GM19395 (cell line): ENCODE data around the gene RHBDL1.

Experiments used
- ATAC-seq: cut with Tn5 transposase; IDR thresholded peaks from one replicate; pipeline ENCODE4 v1.9.1; 2021; ENCODE audit warnings: mild to moderate bottlenecking, moderate library complexity; ENCODE audit not compliant: unreplicated experiment

Gene RHBDL1

GRCh38 chr16:674968-675883 lies at the start of gene RHBDL1:
Gene RHBDL1 (plus strand): TSS chr16:675671. CDS start chr16:675791, 120 bp downstream.
- no peak for ATAC-seq

DNA sequence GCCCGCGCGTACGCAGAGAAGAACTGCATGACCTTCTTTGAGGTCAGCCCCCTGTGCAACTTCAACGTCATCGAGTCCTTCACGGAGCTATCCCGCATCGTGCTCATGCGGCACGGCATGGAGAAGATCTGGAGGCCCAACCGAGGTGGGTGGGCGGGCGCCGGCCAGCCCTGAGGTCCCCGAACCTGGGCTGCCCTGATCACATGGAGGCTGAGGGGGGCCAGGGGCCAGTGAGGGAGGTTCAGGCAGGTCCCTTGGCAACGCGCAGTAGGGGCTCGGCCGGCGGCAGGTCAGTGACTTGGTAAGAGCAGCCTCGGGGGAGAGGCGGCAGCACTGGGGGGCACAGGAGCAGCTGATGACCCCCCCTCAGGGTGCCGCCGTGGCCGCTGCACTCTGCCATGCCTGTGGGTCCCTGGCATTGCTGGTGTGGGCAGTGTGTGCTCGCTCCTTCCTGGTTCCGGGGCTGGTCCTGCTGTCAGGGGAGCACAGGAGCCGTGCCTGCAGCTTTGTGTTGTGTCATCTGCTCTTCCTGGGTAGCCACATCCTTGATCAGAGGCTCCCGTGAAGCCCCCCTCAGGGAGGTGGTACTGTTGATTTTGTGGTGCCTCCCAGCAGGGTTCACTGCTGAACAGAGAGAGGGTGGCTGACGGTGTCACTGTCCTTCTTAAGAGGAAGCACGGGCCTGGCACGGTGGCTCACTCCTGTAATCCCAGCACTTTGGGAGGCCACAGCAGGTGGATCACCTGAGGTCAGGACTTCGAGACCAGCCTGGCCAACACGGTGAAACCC lies 49.3 kb upstream of the RHBDL1 start:
- no peak for ATAC-seq

- no peak for ATAC-seq
Observed at GRCh38 chr16:626787-627453, 48.6 kb upstream of the RHBDL1 start.

- no peak for ATAC-seq
Observed at GRCh38 chr16:627454-628239, 47.8 kb upstream of the RHBDL1 start.

DNA sequence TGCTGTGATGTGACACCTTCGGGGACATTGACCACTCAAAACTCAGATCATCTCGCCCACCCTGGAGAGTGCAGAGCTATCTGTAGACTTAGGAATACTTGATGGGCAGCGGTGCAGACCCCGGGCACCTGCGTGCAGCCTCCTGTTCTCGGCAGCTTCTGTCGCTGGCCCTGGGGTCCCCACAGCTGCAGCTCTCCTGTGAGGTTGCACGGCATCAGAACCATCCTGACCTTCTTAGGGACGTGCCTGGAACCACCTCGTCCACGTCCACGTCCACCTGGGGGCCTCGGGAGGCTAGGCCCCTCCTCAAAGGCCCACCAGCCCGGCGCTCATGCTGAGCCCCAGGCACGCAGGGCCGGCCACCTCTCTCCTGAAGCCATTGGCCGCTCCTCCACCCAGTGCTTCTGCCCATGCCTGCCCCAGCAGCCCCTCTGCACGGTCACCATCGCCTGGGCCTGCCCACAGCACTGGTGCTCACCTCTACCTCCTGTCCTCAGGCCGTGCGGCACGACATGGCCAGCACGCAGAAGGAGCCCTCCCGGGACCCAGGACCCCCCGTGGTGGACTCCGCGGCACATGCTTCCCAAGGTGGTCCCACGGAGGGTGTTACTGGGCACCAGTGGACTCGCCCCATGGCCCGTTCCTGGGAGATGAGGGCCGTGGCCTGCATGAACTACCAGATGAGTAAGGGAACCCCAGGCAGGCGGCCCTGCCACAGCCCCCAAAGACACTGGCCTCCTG lies 47.0 kb upstream of the RHBDL1 start:
- ATAC-seq: no peak

GRCh38 chr16:629185-629832 lies 46.2 kb upstream of the RHBDL1 start:
- ATAC-seq: no peak

GRCh38 chr16:629833-630248 lies 45.6 kb upstream of the RHBDL1 start:
- ATAC-seq: no peak

DNA sequence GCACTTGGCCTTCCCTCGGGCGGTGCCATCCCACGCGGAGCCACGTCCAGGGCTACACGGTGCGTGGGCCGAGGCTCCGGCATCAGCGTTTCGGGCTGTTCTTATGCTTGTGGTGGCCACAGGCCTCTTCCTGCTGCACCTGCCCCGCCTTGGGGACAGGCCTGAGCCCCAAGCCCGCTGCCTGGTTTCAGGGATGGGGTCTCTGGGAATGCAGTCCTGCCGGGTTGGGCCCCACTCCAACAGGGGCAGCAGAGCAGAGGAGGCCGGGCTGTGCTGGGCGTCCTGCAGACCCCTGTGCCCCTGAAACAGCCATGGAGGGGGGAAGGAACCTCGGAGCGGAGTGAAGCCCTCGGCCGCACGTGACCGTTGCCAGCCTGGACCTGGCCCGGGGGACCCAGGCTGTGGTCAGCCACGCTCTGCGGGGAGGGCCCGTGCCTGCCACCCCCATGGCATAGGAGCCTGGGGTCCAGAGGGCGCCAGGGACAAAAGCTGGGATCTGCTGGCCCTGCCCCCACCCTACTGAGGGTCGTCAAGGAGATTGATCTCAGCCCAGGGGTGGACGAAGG lies 45.1 kb upstream of the RHBDL1 start:
- ATAC-seq: no peak

DNA sequence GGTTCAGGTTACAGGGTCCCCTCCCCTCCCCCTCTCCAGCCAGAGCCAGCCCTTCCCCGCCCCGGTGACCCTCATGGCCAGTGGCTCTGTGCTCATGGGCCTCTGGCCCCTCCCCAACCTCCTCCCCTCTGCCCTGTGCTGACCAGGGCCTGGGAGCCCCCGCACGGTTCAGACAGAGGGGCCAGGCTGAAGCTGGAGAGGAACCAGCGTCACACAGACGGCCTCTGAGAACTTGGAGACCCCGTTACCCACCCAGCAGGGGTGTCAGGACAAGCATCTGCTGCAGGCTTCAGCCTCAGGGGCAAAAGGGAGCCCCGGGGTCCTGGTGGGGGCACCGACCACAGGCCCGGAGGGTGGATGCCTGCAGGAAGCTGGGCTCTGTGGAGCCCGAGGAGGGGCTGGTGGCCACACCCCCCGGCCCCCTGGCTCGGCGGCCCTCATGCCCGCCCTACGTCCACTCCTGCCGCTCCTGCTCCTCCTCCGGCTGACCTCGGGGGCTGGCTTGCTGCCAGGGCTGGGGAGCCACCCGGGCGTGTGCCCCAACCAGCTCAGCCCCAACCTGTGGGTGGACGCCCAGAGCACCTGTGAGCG lies 44.6 kb upstream of the RHBDL1 start, which contains the start of gene WFIKKN1:
Gene WFIKKN1, plus strand, starts transcription at position 171 of the 591 bp plus-strand sequence. Its CDS starts 269 bp downstream, at position 440.
- ATAC-seq: no peak

DNA sequence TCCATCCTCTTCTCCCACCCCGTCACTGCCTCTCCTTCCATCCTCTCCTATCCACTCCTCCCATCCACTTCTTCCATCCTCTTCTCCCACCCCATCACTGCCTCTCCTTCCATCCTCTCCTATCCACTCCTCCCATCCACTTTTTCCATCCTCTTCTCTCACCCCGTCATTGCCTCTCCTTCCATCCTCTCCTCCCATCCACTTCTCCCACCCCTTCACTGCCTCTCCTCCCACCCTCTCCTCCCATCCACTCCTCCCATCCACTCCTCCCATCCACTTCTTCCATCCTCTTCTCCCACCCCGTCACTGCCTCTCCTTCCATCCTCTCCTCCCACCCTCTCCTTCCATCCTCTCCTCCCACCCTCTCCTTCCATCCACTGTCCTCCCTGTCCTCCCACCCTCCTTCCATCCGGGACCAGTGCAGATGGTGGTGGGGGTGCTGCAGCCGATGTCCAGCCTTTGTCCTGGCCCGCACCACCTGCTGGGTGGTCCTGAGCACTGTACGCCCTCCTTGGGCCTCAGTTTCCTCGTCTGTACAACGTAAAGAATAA lies 43.6 kb upstream of the RHBDL1 start:
- ATAC-seq: no peak

- no peak for ATAC-seq
Observed at GRCh38 chr16:632486-633335, 42.8 kb upstream of the RHBDL1 start.

DNA sequence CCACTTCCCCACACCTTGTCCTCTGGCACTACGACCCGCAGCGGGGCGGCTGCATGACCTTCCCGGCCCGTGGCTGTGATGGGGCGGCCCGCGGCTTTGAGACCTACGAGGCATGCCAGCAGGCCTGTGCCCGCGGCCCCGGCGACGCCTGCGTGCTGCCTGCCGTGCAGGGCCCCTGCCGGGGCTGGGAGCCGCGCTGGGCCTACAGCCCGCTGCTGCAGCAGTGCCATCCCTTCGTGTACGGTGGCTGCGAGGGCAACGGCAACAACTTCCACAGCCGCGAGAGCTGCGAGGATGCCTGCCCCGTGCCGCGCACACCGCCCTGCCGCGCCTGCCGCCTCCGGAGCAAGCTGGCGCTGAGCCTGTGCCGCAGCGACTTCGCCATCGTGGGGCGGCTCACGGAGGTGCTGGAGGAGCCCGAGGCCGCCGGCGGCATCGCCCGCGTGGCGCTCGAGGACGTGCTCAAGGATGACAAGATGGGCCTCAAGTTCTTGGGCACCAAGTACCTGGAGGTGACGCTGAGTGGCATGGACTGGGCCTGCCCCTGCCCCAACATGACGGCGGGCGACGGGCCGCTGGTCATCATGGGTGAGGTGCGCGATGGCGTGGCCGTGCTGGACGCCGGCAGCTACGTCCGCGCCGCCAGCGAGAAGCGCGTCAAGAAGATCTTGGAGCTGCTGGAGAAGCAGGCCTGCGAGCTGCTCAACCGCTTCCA lies 42.0 kb upstream of the RHBDL1 start:
- no peak for ATAC-seq

DNA sequence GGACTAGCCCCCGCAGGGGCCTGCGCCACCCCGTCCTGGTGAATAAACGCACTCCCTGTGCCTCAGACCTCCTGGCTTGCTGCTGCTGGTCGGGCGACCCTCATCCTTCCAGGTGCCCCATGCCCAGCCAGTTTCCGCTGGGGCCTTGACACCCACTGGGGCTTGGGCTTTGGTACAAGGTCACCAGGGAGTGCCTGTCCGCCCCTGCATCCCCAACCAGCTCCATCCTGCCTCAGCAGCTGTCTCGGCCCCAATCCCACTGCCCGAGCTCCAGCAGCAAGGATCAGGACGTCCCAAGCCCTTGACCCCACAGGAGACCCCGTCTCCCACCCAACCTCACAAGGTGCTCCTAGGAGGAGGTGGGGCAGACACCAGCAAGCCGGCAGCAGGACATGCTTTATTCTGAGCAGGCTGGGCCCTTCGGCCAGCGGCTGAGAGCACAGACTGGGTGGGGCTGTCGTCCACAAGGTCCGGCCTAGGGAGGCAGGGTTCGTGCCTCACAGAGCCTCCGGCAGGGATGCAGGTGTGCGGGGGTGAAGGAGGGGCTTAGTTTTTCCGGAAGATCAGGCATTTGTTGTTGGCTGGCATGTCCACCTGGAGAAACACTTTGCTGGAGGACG lies 41.3 kb upstream of the RHBDL1 start:
- ATAC-seq: no peak

DNA sequence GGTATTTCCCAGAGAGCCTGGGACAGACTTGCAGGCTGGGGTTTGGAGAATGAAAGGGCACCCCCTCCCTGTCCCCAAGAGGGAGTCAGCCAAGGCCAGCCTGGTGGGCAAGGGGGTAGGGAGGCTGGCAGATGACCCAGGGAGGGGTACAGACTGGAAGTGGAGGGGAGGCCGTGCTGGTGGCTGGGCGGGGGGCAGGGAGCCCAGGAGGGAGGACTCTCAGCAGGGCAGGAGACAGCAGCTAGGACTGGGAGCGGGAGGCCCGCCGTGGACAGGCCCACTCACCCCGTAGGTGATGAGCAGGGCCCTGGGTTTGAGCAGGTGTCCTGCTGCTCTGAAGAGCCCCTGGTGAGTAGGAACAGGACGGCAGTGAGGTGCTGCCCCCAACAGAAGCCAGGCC lies 40.5 kb upstream of the RHBDL1 start:
- ATAC-seq: no peak

GRCh38 chr16:635573-636205 lies 39.8 kb upstream of the RHBDL1 start:
- ATAC-seq: no peak
